Right lobe of liver (tissue), 6 donors: ENCODE data around the gene NAA60. TPM values are rescaled to one million over a fixed set of nuclear protein-coding genes. Genes with fewer than 3 reads are reported as not detected.

Source experiments
- ATAC-seq, 4 donors: fragments of 200-7000 bp; cut with Tn5 transposase; one replicate each; pipeline ENCODE4 v1.9.1; 2020; ENCODE audit warnings: mild to moderate bottlenecking in 4 of 4, moderate library complexity in 4 of 4
- DNase-seq, 3 donors: peaks; one replicate each; pipeline ENCODE4 v3.0.0-alpha.2; 2020
- H3K27ac ChIP-seq, 3 donors: fragments of 200-600 bp; one replicate each; pipeline ENCODE4 v1.8.0; 2022
- H3K27me3 ChIP-seq, 2 donors: fragments of 200-600 bp; one replicate each; pipeline ENCODE4 v1.8.0; 2022
- H3K36me3 ChIP-seq, 4 donors: fragments of 200-600 bp; sonication (generic) in 1 of 4; one replicate each; pipeline versions ENCODE4 v1.5.1 to v1.8.0; 2017 to 2022; ENCODE audit warnings: control low read depth in 1 of 4
- H3K4me1 ChIP-seq, 4 donors: fragments of 200-600 bp; sonication (generic) in 1 of 4; one replicate each; pipeline versions ENCODE4 v1.5.1 to v1.8.0; 2017 to 2022; ENCODE audit warnings: control low read depth in 1 of 4
- H3K4me3 ChIP-seq, 3 donors: fragments of 200-600 bp; one replicate each; pipeline ENCODE4 v1.8.0; 2022
- H3K9me3 ChIP-seq, 4 donors: fragments of 200-600 bp; sonication (generic) in 1 of 4; one replicate each; pipeline versions ENCODE4 v1.5.1 to v1.8.0; 2017 to 2022; ENCODE audit warnings: control low read depth in 1 of 4
- POLR2A ChIP-seq: fragments of 450-650 bp; IDR thresholded peaks from one replicate; pipeline ENCODE4 v1.6.1; 2017; ENCODE audit warnings: antibody characterized with exemption, mild to moderate bottlenecking
- WGBS: methylation state at CpG from one replicate; pipeline ENCODE4 v1.1.6; 2018; ENCODE audit warnings: low coverage, low lambda C conversion rate; ENCODE audit not compliant: insufficient coverage; ENCODE audit errors: missing lambda C conversion rate; 5-methylcytosine and 5-hydroxymethylcytosine counted together
- intact Hi-C, 2 donors: fragments of 100-400 bp; cut with DNase I; formaldehyde crosslinking; loops; one replicate each; pipeline versions ENCODE4 v1.11.2 to v1.14.1; 2022
- total RNA-seq, 6 experiments: library from RNA; depleted of rRNA in 2 of 6; stranded (reverse); fragments of >200 nt in 2 of 6; fragmentation: NEBNext Ultra II Directional in 3 of 6; extraction: Animal tissue kit (Norgen Biotek cat#: 25700) in 3 of 6; gene quantifications; one replicate each; pipeline versions ENCODE4 v1.1.0 to v1.2.4, GENCODE V29; 2016 to 2023
- TF ChIP-seq, protein P1 (sequence below), 4 donors: fragments of 200-600 bp in 3 of 4; fragments of 450-650 bp in 1 of 4; IDR thresholded peaks; one replicate each; pipeline versions ENCODE4 v1.5.1 to v1.8.0; 2016 to 2022; ENCODE audit warnings: antibody characterized with exemption in 4 of 4, mild to moderate bottlenecking in 2 of 4
- donor health status: DM: no; HTN: yes; CAD: no.
- donor health status: DM: no; HTN: no; CAD: no.
- donor health status: DM: no; HTN: no; CAD: no.
- donor health status: DM: no; HTN: yes; CAD: no.
- donor health status: DM: no; HTN: yes; CAD: no.

NAA60 gene
- total RNA-seq, 6 experiments from 2014 or later: 25.0 to 46.6 (median 30.8) TPM

DNA sequence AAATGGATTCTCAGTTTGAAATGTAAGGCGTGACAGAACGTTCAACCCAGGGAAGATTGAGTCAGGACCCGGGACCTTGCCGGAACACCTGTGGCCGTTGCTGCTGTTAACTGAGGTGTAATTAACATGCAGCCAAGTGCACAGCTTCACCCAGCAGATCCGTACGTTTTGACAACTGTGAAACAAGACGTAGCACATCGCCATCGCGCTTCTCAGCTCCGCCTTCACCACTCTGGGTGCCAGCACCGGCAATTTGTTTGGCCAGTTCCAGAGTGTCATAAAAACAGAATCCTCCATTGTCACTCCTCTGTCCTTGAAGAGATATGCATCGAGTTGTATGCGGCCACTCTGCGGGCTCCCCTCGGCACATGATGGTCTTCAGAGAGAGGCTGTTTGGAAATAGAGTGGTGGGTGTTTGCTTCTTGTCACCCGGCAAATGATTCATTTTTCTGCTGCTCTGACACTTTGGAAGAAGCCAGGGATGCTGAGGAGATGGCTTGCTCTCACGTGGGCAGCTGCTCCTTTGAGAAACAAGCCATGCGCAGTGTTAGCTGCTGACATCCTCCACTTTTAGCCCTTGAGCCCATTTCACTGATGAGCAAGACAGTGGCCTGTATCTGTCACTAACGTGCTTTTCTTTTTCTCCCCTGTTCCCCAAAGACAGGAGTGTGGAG, 22.6 kb downstream of the NAA60 start:
- DNase-seq (no peak), ATAC-seq (no peak)
- TF ChIP-seq POLR2A: no peak
- TF ChIP-seq, protein P1, sequence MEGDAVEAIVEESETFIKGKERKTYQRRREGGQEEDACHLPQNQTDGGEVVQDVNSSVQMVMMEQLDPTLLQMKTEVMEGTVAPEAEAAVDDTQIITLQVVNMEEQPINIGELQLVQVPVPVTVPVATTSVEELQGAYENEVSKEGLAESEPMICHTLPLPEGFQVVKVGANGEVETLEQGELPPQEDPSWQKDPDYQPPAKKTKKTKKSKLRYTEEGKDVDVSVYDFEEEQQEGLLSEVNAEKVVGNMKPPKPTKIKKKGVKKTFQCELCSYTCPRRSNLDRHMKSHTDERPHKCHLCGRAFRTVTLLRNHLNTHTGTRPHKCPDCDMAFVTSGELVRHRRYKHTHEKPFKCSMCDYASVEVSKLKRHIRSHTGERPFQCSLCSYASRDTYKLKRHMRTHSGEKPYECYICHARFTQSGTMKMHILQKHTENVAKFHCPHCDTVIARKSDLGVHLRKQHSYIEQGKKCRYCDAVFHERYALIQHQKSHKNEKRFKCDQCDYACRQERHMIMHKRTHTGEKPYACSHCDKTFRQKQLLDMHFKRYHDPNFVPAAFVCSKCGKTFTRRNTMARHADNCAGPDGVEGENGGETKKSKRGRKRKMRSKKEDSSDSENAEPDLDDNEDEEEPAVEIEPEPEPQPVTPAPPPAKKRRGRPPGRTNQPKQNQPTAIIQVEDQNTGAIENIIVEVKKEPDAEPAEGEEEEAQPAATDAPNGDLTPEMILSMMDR (IDR thresholded peaks at IDR 0.05): no peak
- H3K4me3 ChIP-seq: no peak overlapping the region
- intact Hi-C loops: no loop called here
- H3K27ac ChIP-seq: no peak overlapping the region
- H3K4me1 ChIP-seq: peaks cover 0 to 47% (median 7%) of the 10 kb centered on the region in 4 donors
- H3K9me3 ChIP-seq: no peaks in the 10 kb centered on the region
- H3K36me3 ChIP-seq: peaks cover 0 to 8% (median 0%) of the 10 kb centered on the region in 4 donors
- no peaks in the 10 kb centered on the region for H3K27me3 ChIP-seq
- 94% methylated on average over 7 of the region's 21 CpGs for WGBS

DNA sequence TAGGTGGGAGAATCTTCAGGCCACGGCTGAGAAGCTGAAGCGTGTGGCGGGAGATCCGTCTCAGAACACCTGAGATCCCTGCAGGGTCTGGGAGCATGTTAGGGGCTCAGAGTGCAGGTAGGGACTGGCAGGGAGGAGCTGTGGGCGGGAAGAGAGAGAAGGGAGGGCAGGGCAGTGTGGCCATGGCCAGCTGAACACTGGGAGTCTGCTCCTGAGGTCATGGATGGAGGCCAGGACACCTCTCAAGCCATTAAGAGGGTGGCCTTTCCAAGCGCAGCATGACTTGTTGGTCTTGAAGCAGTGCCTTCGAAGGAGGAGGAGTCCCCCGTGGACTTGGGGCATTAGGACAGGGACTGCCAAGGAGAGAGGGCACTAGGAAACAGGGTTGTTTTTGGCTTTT, 23.7 kb downstream of the NAA60 start:
- H3K27ac ChIP-seq: no peak overlapping the region
- TF ChIP-seq, protein P1 (IDR thresholded peaks at IDR 0.05): no peak
- no peak for TF ChIP-seq POLR2A
- H3K4me3 ChIP-seq: no peak overlapping the region
- DNase-seq: no peak
- H3K36me3 ChIP-seq: peaks cover 0 to 8% (median 0%) of the 10 kb centered on the region in 4 donors
- no peaks in the 10 kb centered on the region for H3K9me3 ChIP-seq
- no peaks in the 10 kb centered on the region for H3K27me3 ChIP-seq
- intact Hi-C loops: no loop called here
- WGBS: 88% methylated on average over 5 of the region's 8 CpGs
- peak in 3 of 4 donors; percentile 15 to 35 (median 30) for ATAC-seq
- H3K4me1 ChIP-seq: peaks cover 0 to 36% (median 3%) of the 10 kb centered on the region in 4 donors

DNA sequence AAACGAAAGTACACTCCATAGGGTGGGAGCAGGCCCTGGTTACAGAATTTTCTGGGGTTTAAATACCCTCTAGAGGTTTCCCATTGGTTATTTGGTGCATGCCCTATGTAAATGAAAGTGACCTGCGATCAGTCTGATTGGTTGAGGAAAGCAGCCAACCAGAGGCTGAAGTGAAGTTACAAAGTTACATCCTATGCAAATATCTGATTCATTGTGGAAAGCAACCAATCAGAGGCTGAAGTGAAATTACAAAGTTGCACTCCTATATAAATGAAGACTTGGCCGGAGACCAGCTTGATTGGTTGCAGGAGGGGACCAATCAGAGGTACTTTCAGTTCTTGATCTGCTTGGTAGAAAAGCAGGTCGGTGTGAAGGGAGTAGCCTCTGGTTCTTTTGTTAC, 24.4 kb downstream of the NAA60 start:
- WGBS: 89% methylated on average over 3 of the region's 4 CpGs
- Histone ChIP-seq H3K27ac (no peak overlapping the region), H3K36me3 (peaks cover 0 to 8% (median 0%) of the 10 kb centered on the region in 4 donors), H3K4me1 (peaks cover 0 to 32% (median 3%) of the 10 kb centered on the region in 4 donors), H3K27me3 (no peaks in the 10 kb centered on the region), H3K4me3 (no peak overlapping the region), H3K9me3 (no peaks in the 10 kb centered on the region)
- no peak for DNase-seq
- no peak for ATAC-seq
- intact Hi-C loops: no loop called here
- TF ChIP-seq, protein P1 (IDR thresholded peaks at IDR 0.05): no peak
- no peak for TF ChIP-seq POLR2A

DNA sequence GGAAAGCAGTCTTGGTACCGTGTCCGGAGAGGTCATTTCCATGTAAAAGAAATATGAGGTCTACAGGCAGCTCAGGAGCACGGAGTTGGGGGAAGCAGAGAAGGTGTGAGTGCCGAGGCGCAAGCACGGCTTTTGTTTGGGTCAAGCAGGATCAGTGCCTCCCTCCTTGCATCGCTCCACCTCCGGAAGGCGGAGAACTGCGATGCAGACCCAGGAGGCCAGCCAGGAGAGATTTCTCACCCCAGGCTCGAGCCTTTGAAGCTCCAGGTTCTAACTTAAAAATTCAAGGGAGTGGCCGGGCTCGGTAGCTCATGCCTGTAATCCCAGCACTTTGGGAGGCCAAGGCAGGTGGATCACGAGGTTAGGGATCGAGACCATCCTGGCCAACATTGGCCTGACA, 25.0 kb downstream of the NAA60 start:
- no peaks in the 10 kb centered on the region for H3K9me3 ChIP-seq

More for the DNA sequence above, 25.0 kb downstream of the NAA60 start:
- DNase-seq: no peak
- Histone ChIP-seq H3K27me3 (no peaks in the 10 kb centered on the region), H3K4me3 (no peak overlapping the region), H3K4me1 (peaks cover 0 to 32% (median 3%) of the 10 kb centered on the region in 4 donors), H3K27ac (no peak overlapping the region), H3K36me3 (peaks cover 0 to 8% (median 0%) of the 10 kb centered on the region in 4 donors)
- TF ChIP-seq, protein P1 (IDR thresholded peaks at IDR 0.05): no peak
- TF ChIP-seq POLR2A: no peak
- ATAC-seq: no peak
- intact Hi-C loops: no loop called here
- 68% methylated on average over 4 of the region's 15 CpGs for WGBS
